ENCODE measurements around the gene AMBRA1.

Gene AMBRA1

DNA sequence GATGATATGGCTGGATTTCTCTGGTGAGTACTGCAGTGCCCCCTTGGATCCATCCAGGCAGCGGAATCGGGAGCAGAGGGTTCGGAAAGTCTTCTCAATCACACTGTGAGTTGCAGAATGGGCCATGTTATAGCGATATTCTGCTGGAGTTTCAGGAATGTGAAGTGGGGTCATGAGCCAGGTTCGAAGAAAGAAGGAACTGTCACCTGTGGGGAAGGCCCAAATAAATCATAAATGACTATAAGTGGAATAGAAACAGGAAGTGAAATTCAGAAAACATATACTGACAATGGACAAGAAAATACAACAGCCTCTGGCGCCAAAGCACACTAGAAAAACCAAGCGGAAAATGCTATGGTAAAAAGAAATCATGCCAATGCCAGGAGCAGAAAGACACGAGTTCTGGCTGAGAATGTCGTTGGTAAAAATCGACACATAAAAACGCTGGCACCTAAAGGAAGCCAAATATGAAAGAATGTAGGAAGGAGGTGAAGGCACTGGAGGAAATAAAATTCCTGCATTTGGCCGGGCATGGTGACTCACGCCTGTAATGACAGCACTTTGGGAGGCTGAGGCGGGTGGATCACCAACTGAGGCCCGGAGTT is 10.0 kb upstream of the AMBRA1 start:
- ChIA-PET CTCF (no interaction called here), POLR2A (no interaction called here)
- DNase-seq (ENCODE audit: extremely low spot score), result no peak
- TF ChIP-seq ELF4 (IDR thresholded peaks at IDR 0.05) (no peak), FOXA1 (IDR thresholded peaks at IDR 0.05) (no peak), TARDBP (IDR thresholded peaks at IDR 0.05) (no peak), HDGF (IDR thresholded peaks at IDR 0.05; ENCODE audit: borderline replicate concordance) (no peak), BHLHE40 (IDR thresholded peaks at IDR 0.05; ENCODE audit: borderline replicate concordance) (no peak), CTBP1 (IDR thresholded peaks at IDR 0.05; ENCODE audit: borderline replicate concordance) (no peak), ARNT (IDR thresholded peaks at IDR 0.05) (no peak), ZNF384 (IDR thresholded peaks at IDR 0.05) (no peak), SUZ12 (IDR thresholded peaks at IDR 0.05) (no peak), FOXK2 (IDR thresholded peaks at IDR 0.05) (no peak), NFRKB (IDR thresholded peaks at IDR 0.05) (no peak), L3MBTL2 (conservative IDR thresholded peaks at IDR 0.05) (no peak), SP1 (IDR thresholded peaks at IDR 0.05) (no peak), FOXM1 (IDR thresholded peaks at IDR 0.05; ENCODE audit: borderline replicate concordance) (no peak), LEF1 (IDR thresholded peaks at IDR 0.05; ENCODE audit: borderline replicate concordance) (no peak)
- TF ChIP-seq, protein P1, sequence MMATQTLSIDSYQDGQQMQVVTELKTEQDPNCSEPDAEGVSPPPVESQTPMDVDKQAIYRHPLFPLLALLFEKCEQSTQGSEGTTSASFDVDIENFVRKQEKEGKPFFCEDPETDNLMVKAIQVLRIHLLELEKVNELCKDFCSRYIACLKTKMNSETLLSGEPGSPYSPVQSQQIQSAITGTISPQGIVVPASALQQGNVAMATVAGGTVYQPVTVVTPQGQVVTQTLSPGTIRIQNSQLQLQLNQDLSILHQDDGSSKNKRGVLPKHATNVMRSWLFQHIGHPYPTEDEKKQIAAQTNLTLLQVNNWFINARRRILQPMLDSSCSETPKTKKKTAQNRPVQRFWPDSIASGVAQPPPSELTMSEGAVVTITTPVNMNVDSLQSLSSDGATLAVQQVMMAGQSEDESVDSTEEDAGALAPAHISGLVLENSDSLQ (IDR thresholded peaks at IDR 0.05), result no peak

DNA sequence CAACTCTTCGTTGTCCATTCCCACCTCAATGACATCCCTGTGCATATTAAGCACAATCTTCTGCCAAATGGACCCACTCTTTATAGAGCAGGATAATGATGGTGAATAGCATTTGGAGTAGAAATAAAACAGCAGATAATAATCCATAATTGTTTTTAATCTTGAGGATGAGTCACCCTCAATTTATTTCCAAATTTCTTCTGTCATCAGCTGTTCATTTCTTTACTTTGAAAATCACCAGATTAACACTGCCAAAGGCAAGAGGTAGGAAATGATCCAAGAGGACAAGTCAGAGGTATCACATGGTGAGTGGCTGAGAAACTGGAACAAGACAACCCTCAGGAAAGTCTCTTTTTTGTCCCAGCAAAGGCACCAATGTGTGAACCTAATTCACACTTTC is 7.3 kb upstream of the AMBRA1 start:
- no peak for DNase-seq (ENCODE audit: extremely low spot score)
- ChIA-PET POLR2A (no interaction called here), CTCF (no interaction called here)
- TF ChIP-seq SP1 (IDR thresholded peaks at IDR 0.05) (no peak), FOXA1 (IDR thresholded peaks at IDR 0.05) (no peak), LEF1 (IDR thresholded peaks at IDR 0.05; ENCODE audit: borderline replicate concordance) (no peak), SUZ12 (IDR thresholded peaks at IDR 0.05) (no peak), BHLHE40 (IDR thresholded peaks at IDR 0.05; ENCODE audit: borderline replicate concordance) (no peak), CTBP1 (IDR thresholded peaks at IDR 0.05; ENCODE audit: borderline replicate concordance) (no peak), FOXK2 (IDR thresholded peaks at IDR 0.05) (no peak), TARDBP (IDR thresholded peaks at IDR 0.05) (no peak), HDGF (IDR thresholded peaks at IDR 0.05; ENCODE audit: borderline replicate concordance) (no peak)
- TF ChIP-seq, protein P1 (IDR thresholded peaks at IDR 0.05), result no peak

DNA sequence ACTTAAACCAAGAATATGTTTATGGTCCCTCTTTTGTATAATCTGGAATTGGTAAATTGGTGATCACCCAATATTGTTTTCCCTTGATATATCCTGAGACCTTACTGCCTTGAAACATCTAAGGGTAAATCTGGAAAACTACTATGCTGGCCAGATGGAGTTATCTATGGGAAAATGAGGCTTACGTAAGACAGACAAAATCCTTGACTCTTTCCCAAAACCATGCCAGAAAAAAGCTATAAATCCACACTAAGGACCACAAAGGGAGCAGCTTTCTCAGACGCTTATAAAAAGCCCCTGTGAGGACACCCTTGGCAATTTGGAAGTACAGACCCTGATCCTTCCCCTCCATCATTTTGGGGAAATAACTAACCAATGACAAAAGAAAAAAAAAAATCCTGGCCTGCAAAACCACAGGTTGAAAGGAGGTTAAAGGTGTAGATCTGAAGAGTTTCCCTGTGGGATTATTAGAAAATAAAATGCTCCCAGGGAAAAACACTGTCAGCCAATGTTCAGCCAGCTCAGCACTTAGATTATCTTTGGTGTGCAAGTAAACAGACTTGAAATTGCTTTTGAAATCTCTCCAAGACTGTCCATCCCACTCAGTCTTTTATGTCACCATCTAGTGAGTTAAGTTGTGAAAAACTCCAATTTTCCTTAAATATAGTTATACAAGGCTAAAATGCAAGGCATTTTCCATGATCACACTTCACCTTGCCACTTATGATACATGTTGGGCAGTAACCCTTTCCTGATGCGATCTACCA is 6.6 kb upstream of the AMBRA1 start:
- POLR2A ChIA-PET, result no interaction called here

DNA sequence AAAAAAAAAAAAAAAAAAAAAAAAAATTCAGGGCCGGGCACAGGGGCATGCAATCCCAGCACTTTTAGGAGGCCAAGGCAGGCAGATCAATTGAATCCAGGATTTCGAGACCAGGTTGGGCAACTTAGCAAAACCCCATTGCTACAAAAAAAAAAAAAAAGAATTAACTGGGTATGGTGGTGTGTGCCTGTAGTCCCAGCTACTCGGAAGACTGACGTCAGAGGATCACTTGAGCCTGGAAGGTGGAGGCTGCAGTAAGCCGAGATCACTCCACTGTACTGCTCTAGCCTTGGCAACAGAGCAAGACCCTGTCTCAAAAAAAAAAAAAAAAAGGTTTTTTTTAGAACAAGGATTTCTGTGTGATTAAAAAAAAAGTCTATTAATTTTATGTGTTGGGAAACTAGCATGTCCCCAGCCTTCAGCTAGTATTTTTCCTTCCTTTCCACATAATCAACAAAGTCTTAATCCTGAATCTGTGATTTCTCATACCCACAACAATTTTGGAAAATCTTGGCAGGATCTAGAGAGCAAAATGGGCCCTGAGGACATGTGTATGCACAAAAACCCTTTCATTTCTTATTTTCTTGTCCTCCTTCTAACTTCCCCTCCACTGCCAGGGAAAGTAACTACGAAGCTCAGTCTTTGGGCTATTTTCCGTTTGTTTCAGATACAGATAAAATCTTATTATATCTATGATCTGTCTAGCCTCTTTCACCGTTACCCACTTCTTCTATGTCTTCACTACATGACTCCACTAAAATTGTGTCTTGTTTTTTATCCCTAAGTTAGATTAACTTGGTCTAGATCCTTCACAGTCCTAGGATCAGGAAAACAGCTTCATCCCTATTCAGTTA is 5.7 kb upstream of the AMBRA1 start:
- CTCF ChIA-PET, result interaction anchor here (1.2 kb wide), 1 partner anchor 70 kb away, joined by 5 read pairs; no protein-coding TSS in a partner anchor
- POLR2A ChIA-PET, result no interaction called here
- TF ChIP-seq FOXK2 (IDR thresholded peaks at IDR 0.05), result no peak
- TF ChIP-seq HDGF (IDR thresholded peaks at IDR 0.05; ENCODE audit: borderline replicate concordance), result no peak
- TF ChIP-seq, protein P1 (IDR thresholded peaks at IDR 0.05), result no peak
- TF ChIP-seq ELF4 (IDR thresholded peaks at IDR 0.05), result no peak
- TF ChIP-seq NFRKB (IDR thresholded peaks at IDR 0.05), result no peak
- TF ChIP-seq CTBP1 (IDR thresholded peaks at IDR 0.05; ENCODE audit: borderline replicate concordance), result no peak
- TF ChIP-seq SP1 (IDR thresholded peaks at IDR 0.05), result no peak
- no peak for TF ChIP-seq BHLHE40 (IDR thresholded peaks at IDR 0.05; ENCODE audit: borderline replicate concordance)
- no peak for TF ChIP-seq ZNF384 (IDR thresholded peaks at IDR 0.05)
- no peak for TF ChIP-seq ARNT (IDR thresholded peaks at IDR 0.05)
- TF ChIP-seq L3MBTL2 (conservative IDR thresholded peaks at IDR 0.05), result no peak
- TF ChIP-seq FOXM1 (IDR thresholded peaks at IDR 0.05; ENCODE audit: borderline replicate concordance), result no peak
- no peak for TF ChIP-seq TARDBP (IDR thresholded peaks at IDR 0.05)
- no peak for TF ChIP-seq SUZ12 (IDR thresholded peaks at IDR 0.05)
- TF ChIP-seq FOXA1 (IDR thresholded peaks at IDR 0.05), result no peak
- TF ChIP-seq LEF1 (IDR thresholded peaks at IDR 0.05; ENCODE audit: borderline replicate concordance), result no peak
- DNase-seq (ENCODE audit: extremely low spot score), result no peak

More for the DNA sequence above, 6.6 kb upstream of the AMBRA1 start:
- CTCF ChIA-PET, result interaction anchor here (1.2 kb wide), 1 partner anchor 71 kb away, joined by 5 read pairs; no protein-coding TSS in a partner anchor
- TF ChIP-seq BHLHE40 (IDR thresholded peaks at IDR 0.05; ENCODE audit: borderline replicate concordance) (no peak), SUZ12 (IDR thresholded peaks at IDR 0.05) (no peak), NFRKB (IDR thresholded peaks at IDR 0.05) (no peak), FOXM1 (IDR thresholded peaks at IDR 0.05; ENCODE audit: borderline replicate concordance) (no peak), FOXA1 (IDR thresholded peaks at IDR 0.05) (no peak), CTBP1 (IDR thresholded peaks at IDR 0.05; ENCODE audit: borderline replicate concordance) (no peak), ZNF384 (IDR thresholded peaks at IDR 0.05) (no peak), HDGF (IDR thresholded peaks at IDR 0.05; ENCODE audit: borderline replicate concordance) (no peak), ARNT (IDR thresholded peaks at IDR 0.05) (no peak), TARDBP (IDR thresholded peaks at IDR 0.05) (no peak), FOXK2 (IDR thresholded peaks at IDR 0.05) (no peak), LEF1 (IDR thresholded peaks at IDR 0.05; ENCODE audit: borderline replicate concordance) (no peak), SP1 (IDR thresholded peaks at IDR 0.05) (no peak), ELF4 (IDR thresholded peaks at IDR 0.05) (no peak), L3MBTL2 (conservative IDR thresholded peaks at IDR 0.05) (no peak)
- TF ChIP-seq, protein P1 (IDR thresholded peaks at IDR 0.05), result no peak
- no peak for DNase-seq (ENCODE audit: extremely low spot score)

Measured in HEK293T (cell line).